Transverse colon (tissue), 4 donors: ENCODE results near the gene ADIPOR2. TPM values are rescaled to one million over a fixed set of nuclear protein-coding genes. Genes with fewer than 3 reads are reported as not detected.
A peak's percentile ranks its signal among the peaks of the same experiment; 100 is the strongest.

ENCODE experiments used
- DNase-seq: peaks from one replicate; pipeline ENCODE4 v3.0.0-alpha.2; 2019
- H3K27ac ChIP-seq, 4 donors: fragments of 200-600 bp; sonication (generic); 2 replicates each; pipeline ENCODE4 v1.5.1; 2016 to 2018; ENCODE audit warnings: inconsistent platforms in 4 of 4
- H3K27me3 ChIP-seq: fragments of 200-600 bp; sonication (generic); 2 replicates; pipeline ENCODE4 v1.5.1; 2017; ENCODE audit warnings: inconsistent platforms
- H3K36me3 ChIP-seq, 4 donors: fragments of 200-600 bp; sonication (generic); 2 replicates each; pipeline ENCODE4 v1.5.1; 2017 to 2019; ENCODE audit warnings: inconsistent platforms in 4 of 4
- H3K4me1 ChIP-seq, 4 donors: fragments of 200-600 bp; sonication (generic); 2 replicates each; pipeline ENCODE4 v1.5.1; 2017 to 2020; ENCODE audit warnings: inconsistent platforms in 4 of 4
- H3K4me3 ChIP-seq, 4 donors: fragments of 200-600 bp; sonication (generic); 1 replicate in 1 of 4; 2 replicates in 3 of 4; pipeline versions ENCODE4 v1.5.1 to v1.6.1; 2017 to 2019; ENCODE audit warnings: inconsistent platforms in 4 of 4
- H3K9me3 ChIP-seq, 2 donors: fragments of 200-600 bp; sonication (generic); 2 replicates each; pipeline ENCODE4 v1.5.1; 2017 to 2019; ENCODE audit warnings: inconsistent platforms in 2 of 2
- CTCF ChIP-seq, 5 experiments: fragments of 200-600 bp in 3 of 5; fragments of 450-650 bp in 2 of 5; sonication (generic) in 3 of 5; IDR thresholded peaks; 1 replicate in 2 of 5; 2 replicates in 3 of 5; pipeline ENCODE4 v1.5.1; 2016 to 2017; ENCODE audit warnings: antibody characterized with exemption in 5 of 5, inconsistent platforms in 3 of 5, mild to moderate bottlenecking in 2 of 5, moderate library complexity in 1 of 5
- EP300 ChIP-seq: sonication (generic); formaldehyde crosslinking; IDR thresholded peaks from one replicate; pipeline ENCODE4 v1.6.1; 2017; ENCODE audit warnings: antibody characterized with exemption, low read depth
- POLR2A ChIP-seq: fragments of 450-650 bp; IDR thresholded peaks from one replicate; pipeline ENCODE4 v1.6.1; 2016; ENCODE audit warnings: antibody characterized with exemption, mild to moderate bottlenecking, moderate library complexity
- POLR2AphosphoS5 ChIP-seq, 3 donors: sonication (generic); formaldehyde crosslinking; IDR thresholded peaks; one replicate each; pipeline ENCODE4 v1.6.1; 2016; ENCODE audit warnings: antibody characterized with exemption in 3 of 3
- WGBS, 2 donors: methylation state at CpG; one replicate each; pipeline ENCODE4 v1.1.5; 2018; ENCODE audit warnings: low coverage in 1 of 2; 5-methylcytosine and 5-hydroxymethylcytosine counted together
- in situ Hi-C, 4 donors: fragments of 200-750 bp; cut with MboI; loops; one replicate each; pipeline versions ENCODE4 v1.15.0 to v1.15.1; 2017; ENCODE audit warnings: low sequenced_read_pairs in 3 of 4, low pct_ligation_motif_present in 1 of 4, low pct_unique_long_range_greater_than_20kb in 1 of 4
- intact Hi-C: fragments of 100-400 bp; cut with DNase I; formaldehyde crosslinking; loops from one replicate; pipeline ENCODE4 v1.15.1; 2023; ENCODE audit warnings: low total_unique reads
- total RNA-seq, 4 donors: library from RNA; depleted of rRNA; stranded (reverse); fragments of >200 nt; gene quantifications; one replicate each; pipeline ENCODE4 v1.1.0, GENCODE V29; 2016

ADIPOR2 gene
- total RNA-seq, 4 donors from 2014 or later, result 27.9 to 74.2 (median 52.1) TPM

GRCh38 chr12:1796515-1797010 lies 105.7 kb downstream of the ADIPOR2 start:
- Histone ChIP-seq H3K27ac (peak overlapping the region; percentile 87 to 90 (median 88)), H3K4me1 (peaks cover 10 to 25% (median 16%) of the 10 kb centered on the region in 4 donors), H3K27me3 (no peaks in the 10 kb centered on the region), H3K9me3 (no peaks in the 10 kb centered on the region), H3K4me3 (peak overlapping the region; percentile 55 to 72 (median 62)), H3K36me3 (no peaks in the 10 kb centered on the region)
- TF ChIP-seq POLR2AphosphoS5 (IDR thresholded peaks at IDR 0.05) (no peak), CTCF (IDR thresholded peaks at IDR 0.05) (no peak), EP300 (no peak), POLR2A (no peak)
- 6% methylated on average over 43 of the region's 43 CpGs; no CpG with 5 or more reads in 1 of the 2 donors for WGBS, 2 donors
- in situ Hi-C loops, result loop anchor here in 1 of 4 donors (10.0 kb wide), 1 partner anchor 138 kb away; no protein-coding TSS in a partner anchor
- peak; percentile 64 for DNase-seq
- intact Hi-C loops, result loop anchor here (1.0 to 10.0 kb wide), 3 partner anchors 144 to 788 kb away; no protein-coding TSS in a partner anchor

- Histone ChIP-seq H3K36me3 (no peaks in the 10 kb centered on the region), H3K9me3 (no peaks in the 10 kb centered on the region), H3K27me3 (no peaks in the 10 kb centered on the region), H3K4me1 (peaks cover 10 to 25% (median 16%) of the 10 kb centered on the region in 4 donors), H3K4me3 (peak overlapping the region; percentile 55 to 72 (median 62)), H3K27ac (peak overlapping the region; percentile 87 to 90 (median 88))
- in situ Hi-C loops, result loop anchor here in 1 of 4 donors (10.0 kb wide), 1 partner anchor 138 kb away; no protein-coding TSS in a partner anchor
- intact Hi-C loops, result loop anchor here (5.0 to 10.0 kb wide), 2 partner anchors 235 to 788 kb away; no protein-coding TSS in a partner anchor
- 20% methylated on average over 44 of the region's 71 CpGs; no CpG with 5 or more reads in 1 of the 2 donors for WGBS, 2 donors
- DNase-seq, result peak; percentile 78
- TF ChIP-seq POLR2A (peak; percentile 83), EP300 (no peak), CTCF (IDR thresholded peaks at IDR 0.05) (peak in 1 of 5 experiments; percentile 11), POLR2AphosphoS5 (IDR thresholded peaks at IDR 0.05) (peak; percentile 66 to 84 (median 74))
Measured at GRCh38 chr12:1797011-1797901, 106.4 kb downstream of the ADIPOR2 start.

- no peaks in the 10 kb centered on the region for H3K36me3 ChIP-seq
- intact Hi-C loops, result loop anchor here (5.0 to 10.0 kb wide), 2 partner anchors 234 to 787 kb away; no protein-coding TSS in a partner anchor
- H3K27me3 ChIP-seq, result no peaks in the 10 kb centered on the region
- in situ Hi-C loops, result loop anchor here in 1 of 4 donors (10.0 kb wide), 1 partner anchor 137 kb away; no protein-coding TSS in a partner anchor
- WGBS, 2 donors, result 92% methylated on average over 20 of the region's 22 CpGs; no CpG with 5 or more reads in 1 of the 2 donors
- H3K9me3 ChIP-seq, result no peaks in the 10 kb centered on the region
- TF ChIP-seq POLR2AphosphoS5 (IDR thresholded peaks at IDR 0.05) (no peak), EP300 (no peak), CTCF (IDR thresholded peaks at IDR 0.05) (no peak), POLR2A (no peak)
- H3K4me1 ChIP-seq, result peaks cover 10 to 25% (median 16%) of the 10 kb centered on the region in 4 donors
- no peak for DNase-seq
- H3K27ac ChIP-seq, result peak overlapping the region; percentile 87 to 90 (median 88)
- H3K4me3 ChIP-seq, result no peak overlapping the region
Measured at GRCh38 chr12:1797991-1798640, 107.2 kb downstream of the ADIPOR2 start.
